Measurements from ENCODE around the gene TRIM2. TPM values are rescaled to one million over a fixed set of nuclear protein-coding genes. Genes with fewer than 3 reads are reported as not detected.
"Not testable (repeated sequence)": the region's sequence is repeated elsewhere in the genome, so short reads cannot be mapped to it uniquely, and the experiment has no call there.

The TRIM2 gene
- total and polyA plus RNA-seq, 12 donors = 6.2 to 130 (median 47.8) TPM

DNA sequence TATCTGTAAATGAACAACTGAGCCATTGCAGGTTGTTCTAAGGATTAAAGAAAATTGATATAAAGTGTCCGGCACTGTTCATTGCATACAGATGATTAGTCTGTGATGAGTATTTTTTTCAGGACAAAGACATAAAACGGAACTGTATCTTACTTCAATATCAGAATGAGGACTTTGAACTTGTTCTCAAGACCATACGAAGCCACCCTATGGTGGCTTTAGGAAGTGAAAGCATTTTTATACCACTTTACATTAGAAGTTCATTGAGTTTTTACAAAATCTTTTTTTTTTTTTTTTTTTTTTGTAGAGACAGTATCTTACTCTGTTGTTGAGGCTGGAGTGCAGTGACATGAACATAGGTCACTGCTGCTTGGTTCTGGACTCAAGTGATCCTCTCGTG is 45.2 kb upstream of the TRIM2 start:
- no peak for TF ChIP-seq POLR2A (IDR thresholded peaks at IDR 0.05)
- TF ChIP-seq, protein P1, sequence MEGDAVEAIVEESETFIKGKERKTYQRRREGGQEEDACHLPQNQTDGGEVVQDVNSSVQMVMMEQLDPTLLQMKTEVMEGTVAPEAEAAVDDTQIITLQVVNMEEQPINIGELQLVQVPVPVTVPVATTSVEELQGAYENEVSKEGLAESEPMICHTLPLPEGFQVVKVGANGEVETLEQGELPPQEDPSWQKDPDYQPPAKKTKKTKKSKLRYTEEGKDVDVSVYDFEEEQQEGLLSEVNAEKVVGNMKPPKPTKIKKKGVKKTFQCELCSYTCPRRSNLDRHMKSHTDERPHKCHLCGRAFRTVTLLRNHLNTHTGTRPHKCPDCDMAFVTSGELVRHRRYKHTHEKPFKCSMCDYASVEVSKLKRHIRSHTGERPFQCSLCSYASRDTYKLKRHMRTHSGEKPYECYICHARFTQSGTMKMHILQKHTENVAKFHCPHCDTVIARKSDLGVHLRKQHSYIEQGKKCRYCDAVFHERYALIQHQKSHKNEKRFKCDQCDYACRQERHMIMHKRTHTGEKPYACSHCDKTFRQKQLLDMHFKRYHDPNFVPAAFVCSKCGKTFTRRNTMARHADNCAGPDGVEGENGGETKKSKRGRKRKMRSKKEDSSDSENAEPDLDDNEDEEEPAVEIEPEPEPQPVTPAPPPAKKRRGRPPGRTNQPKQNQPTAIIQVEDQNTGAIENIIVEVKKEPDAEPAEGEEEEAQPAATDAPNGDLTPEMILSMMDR (IDR thresholded peaks at IDR 0.05) = no peak

DNA sequence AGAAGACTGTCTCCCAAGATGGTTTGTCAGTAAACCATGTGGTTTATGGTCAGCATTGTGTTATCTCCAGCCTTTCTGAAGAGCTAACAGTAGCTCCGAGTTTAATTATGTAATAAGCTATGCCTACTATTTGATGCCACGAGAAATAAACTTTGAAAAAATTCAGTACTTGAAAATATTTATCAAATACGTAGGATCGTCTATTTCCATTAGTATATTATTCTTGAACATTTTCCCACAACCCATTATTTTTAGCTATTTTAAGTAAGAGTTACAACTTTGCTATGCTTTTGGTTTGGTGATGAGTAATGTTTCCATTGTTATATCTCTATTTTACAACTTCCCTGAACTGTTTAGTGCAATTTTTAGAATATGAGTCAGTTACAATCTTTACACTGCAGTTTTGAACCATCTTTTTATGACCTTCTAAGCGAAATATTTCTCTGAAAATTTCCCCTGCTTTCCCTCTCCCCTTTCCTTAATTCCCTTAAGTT is 44.5 kb upstream of the TRIM2 start:
- Histone ChIP-seq H3K4me1 (replicated peaks in 1 of 2) (peaks cover 0 to 5% of the 10 kb centered on the region in 2 donors), H3K27me3 (peaks cover 5% of the 10 kb centered on the region), H3K27ac (no peak overlapping the region), H3K36me3 (replicated peaks in 1 of 2) (no peaks in the 10 kb centered on the region), H3K9me3 (replicated peaks in 1 of 3) (no peaks in the 10 kb centered on the region), H3K4me3 (no peak overlapping the region)
- TF ChIP-seq POLR2A (IDR thresholded peaks at IDR 0.05) = no peak
- TF ChIP-seq, protein P1 (IDR thresholded peaks at IDR 0.05) = no peak
- no peak for DNase-seq
- WGBS, 4 donors = 47 to 59% (median 51%) methylated on average over 5 of the region's 5 CpGs
- intact Hi-C loops (cut with DNase I) = no loop called here

More for the DNA sequence above, 45.2 kb upstream of the TRIM2 start:
- Histone ChIP-seq H3K9me3 (replicated peaks in 1 of 3) (no peaks in the 10 kb centered on the region), H3K4me3 (no peak overlapping the region), H3K4me1 (replicated peaks in 1 of 2) (peaks cover 2 to 7% of the 10 kb centered on the region in 2 donors), H3K27ac (no peak overlapping the region), H3K36me3 (replicated peaks in 1 of 2) (no peaks in the 10 kb centered on the region), H3K27me3 (peaks cover 5% of the 10 kb centered on the region)
- intact Hi-C loops (cut with DNase I) = no loop called here
- WGBS, 4 donors = 81 to 87% (median 84%) methylated on average over 4 of the region's 4 CpGs
- DNase-seq = no peak

DNA sequence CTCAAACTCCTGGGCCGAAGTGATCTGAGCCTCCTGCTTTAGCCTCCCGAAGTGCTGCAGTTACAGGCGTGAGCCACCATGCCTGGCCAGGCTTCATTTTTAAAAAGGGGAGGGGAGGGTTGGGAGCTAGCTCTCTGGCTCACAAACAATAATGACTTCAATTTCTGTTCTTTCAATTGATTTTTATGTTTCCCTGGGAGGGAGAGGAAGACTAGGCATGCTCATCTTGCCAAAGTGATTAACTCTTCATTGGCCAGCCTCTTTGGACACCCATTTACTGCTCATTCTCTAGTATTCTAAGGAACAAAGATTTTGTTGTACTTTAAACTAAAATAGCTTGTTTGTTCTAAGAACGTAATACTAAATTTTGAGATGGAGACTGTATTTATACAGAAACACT is 43.4 kb upstream of the TRIM2 start:
- Histone ChIP-seq H3K27me3 (peaks cover under 1% of the 10 kb centered on the region), H3K27ac (no peak overlapping the region), H3K9me3 (replicated peaks in 1 of 3) (no peaks in the 10 kb centered on the region), H3K36me3 (replicated peaks in 1 of 2) (no peaks in the 10 kb centered on the region), H3K4me3 (no peak overlapping the region), H3K4me1 (replicated peaks in 1 of 2) (peaks cover 0 to 5% of the 10 kb centered on the region in 2 donors)
- no peak for TF ChIP-seq POLR2A (IDR thresholded peaks at IDR 0.05)
- TF ChIP-seq, protein P1 (IDR thresholded peaks at IDR 0.05) = no peak
- 72 to 93% (median 86%) methylated on average over 3 to 4 of the region's 4 CpGs for WGBS, 4 donors
- intact Hi-C loops (cut with DNase I) = no loop called here
- DNase-seq = no peak

DNA sequence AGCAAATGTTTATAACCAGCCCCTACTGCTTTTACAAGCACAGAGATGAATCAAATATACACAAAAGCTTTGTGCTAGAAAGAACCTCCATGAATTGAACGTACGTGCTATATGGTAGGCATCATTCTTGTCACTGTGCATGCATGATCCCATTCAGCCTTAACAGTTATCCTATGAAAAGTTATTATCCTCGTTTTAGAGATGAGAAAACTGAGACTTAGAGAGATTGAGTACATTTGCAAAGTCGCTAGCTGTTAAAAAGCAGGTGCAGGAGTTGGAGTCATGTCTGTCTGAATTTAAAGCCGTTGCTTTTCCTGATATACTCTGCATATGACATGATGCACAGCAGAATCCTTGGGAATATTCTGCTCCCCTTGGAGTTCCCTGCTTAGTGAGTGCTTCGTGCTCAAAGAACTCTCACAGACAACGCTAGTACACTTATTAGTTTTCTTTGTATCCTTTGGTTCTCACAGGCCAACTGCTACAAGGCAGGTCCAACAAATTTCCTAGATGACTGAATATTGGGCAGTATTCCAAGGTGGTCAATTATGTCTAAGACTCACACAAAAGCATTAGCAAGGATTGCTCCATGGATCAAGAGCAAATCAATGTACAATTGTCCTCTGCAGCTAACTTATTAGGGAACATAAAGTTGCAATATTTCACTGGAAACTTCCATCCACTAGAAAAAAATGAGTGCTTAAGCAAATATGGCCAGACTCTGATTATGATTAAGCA is 42.8 kb upstream of the TRIM2 start:
- no peaks in the 10 kb centered on the region for H3K36me3 ChIP-seq (replicated peaks in 1 of 2)
- H3K4me3 ChIP-seq = no peak overlapping the region
- WGBS, 4 donors = 73 to 80% (median 77%) methylated on average over 7 of the region's 7 CpGs
- TF ChIP-seq POLR2A (IDR thresholded peaks at IDR 0.05) = no peak
- TF ChIP-seq, protein P1 (IDR thresholded peaks at IDR 0.05) = no peak
- no peaks in the 10 kb centered on the region for H3K9me3 ChIP-seq (replicated peaks in 1 of 3)
- peaks cover 0 to 5% of the 10 kb centered on the region in 2 donors for H3K4me1 ChIP-seq (replicated peaks in 1 of 2)
- no peaks in the 10 kb centered on the region for H3K27me3 ChIP-seq
- intact Hi-C loops (cut with DNase I) = no loop called here
- DNase-seq = no peak
- no peak overlapping the region for H3K27ac ChIP-seq

DNA sequence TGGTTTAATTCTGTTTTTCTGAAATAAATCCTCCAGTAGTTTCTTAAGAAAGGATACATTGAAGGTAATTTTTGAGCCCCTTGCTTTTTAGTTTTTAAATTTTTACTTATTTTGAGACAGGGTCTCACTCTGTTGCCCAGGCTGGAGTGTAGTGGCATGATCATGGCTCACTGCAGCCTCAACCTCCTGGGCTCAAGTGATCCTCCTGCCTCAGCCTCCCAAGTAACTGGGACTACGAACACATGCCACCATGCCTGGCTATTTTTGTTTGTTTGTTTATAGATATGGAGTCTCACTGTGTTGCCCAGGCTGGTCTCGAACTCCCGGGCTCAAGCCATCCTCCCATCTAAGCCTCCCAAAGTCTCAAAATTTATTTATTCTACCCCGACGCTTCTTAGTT is 39.0 kb upstream of the TRIM2 start:
- H3K4me3 ChIP-seq; DNase-seq; H3K36me3 ChIP-seq (replicated peaks in 1 of 2); H3K9me3 ChIP-seq (replicated peaks in 1 of 3); intact Hi-C loops (cut with DNase I); H3K27me3 ChIP-seq; H3K27ac ChIP-seq; H3K4me1 ChIP-seq (replicated peaks in 1 of 2): not testable (repeated sequence)
- WGBS, 4 donors = 90 to 96% (median 94%) methylated on average over 5 of the region's 5 CpGs

Measured in adrenal gland (tissue), 12 donors.